ENCODE results near the gene MAST3.

DNA sequence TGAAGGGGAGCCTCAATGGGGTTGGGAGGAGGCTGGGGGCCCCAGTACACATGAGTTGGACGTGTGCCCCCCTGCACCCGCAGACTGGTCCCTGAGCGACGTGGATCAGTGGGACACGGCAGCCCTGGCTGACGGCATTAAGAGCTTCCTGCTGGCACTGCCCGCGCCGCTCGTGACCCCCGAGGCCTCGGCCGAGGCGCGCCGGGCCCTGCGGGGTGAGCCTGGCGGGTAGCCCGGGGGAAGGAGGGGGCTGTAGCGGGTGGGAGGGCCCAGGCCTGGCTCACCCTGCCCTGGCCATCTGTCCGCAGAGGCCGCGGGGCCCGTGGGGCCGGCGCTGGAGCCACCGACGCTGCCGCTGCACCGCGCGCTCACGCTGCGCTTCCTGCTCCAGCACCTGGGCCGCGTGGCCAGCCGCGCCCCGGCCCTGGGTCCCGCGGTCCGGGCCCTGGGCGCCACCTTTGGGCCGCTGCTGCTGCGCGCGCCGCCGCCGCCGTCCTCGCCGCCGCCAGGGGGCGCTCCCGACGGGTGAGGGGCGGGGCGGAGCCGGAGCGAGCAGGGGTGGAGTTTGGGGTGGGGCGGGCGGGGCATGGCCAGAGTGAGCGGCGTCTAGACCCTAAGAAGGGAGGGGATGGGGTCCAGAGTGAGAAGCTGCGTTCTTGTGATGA, 63.5 kb downstream of the MAST3 start:
- TF ChIP-seq, protein P1, sequence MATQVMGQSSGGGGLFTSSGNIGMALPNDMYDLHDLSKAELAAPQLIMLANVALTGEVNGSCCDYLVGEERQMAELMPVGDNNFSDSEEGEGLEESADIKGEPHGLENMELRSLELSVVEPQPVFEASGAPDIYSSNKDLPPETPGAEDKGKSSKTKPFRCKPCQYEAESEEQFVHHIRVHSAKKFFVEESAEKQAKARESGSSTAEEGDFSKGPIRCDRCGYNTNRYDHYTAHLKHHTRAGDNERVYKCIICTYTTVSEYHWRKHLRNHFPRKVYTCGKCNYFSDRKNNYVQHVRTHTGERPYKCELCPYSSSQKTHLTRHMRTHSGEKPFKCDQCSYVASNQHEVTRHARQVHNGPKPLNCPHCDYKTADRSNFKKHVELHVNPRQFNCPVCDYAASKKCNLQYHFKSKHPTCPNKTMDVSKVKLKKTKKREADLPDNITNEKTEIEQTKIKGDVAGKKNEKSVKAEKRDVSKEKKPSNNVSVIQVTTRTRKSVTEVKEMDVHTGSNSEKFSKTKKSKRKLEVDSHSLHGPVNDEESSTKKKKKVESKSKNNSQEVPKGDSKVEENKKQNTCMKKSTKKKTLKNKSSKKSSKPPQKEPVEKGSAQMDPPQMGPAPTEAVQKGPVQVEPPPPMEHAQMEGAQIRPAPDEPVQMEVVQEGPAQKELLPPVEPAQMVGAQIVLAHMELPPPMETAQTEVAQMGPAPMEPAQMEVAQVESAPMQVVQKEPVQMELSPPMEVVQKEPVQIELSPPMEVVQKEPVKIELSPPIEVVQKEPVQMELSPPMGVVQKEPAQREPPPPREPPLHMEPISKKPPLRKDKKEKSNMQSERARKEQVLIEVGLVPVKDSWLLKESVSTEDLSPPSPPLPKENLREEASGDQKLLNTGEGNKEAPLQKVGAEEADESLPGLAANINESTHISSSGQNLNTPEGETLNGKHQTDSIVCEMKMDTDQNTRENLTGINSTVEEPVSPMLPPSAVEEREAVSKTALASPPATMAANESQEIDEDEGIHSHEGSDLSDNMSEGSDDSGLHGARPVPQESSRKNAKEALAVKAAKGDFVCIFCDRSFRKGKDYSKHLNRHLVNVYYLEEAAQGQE (IDR thresholded peaks at IDR 0.05; ENCODE audit: low read depth, low read length) = no peak
- TF ChIP-seq, protein P2, sequence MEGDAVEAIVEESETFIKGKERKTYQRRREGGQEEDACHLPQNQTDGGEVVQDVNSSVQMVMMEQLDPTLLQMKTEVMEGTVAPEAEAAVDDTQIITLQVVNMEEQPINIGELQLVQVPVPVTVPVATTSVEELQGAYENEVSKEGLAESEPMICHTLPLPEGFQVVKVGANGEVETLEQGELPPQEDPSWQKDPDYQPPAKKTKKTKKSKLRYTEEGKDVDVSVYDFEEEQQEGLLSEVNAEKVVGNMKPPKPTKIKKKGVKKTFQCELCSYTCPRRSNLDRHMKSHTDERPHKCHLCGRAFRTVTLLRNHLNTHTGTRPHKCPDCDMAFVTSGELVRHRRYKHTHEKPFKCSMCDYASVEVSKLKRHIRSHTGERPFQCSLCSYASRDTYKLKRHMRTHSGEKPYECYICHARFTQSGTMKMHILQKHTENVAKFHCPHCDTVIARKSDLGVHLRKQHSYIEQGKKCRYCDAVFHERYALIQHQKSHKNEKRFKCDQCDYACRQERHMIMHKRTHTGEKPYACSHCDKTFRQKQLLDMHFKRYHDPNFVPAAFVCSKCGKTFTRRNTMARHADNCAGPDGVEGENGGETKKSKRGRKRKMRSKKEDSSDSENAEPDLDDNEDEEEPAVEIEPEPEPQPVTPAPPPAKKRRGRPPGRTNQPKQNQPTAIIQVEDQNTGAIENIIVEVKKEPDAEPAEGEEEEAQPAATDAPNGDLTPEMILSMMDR (IDR thresholded peaks at IDR 0.05) = no peak
- TF ChIP-seq SIN3A (IDR thresholded peaks at IDR 0.05; ENCODE audit: borderline replicate concordance, low read depth, low read length) = no peak
- no peak for TF ChIP-seq MXI1 (IDR thresholded peaks at IDR 0.05; ENCODE audit: low read depth, low read length)
